Coronary artery (tissue), 2 donors: ENCODE data around the gene TMEM131.
"Not testable (repeated sequence)": the region's sequence is repeated elsewhere in the genome, so short reads cannot be mapped to it uniquely, and the experiment has no call there.

Source experiments
- DNase-seq: peaks from one replicate; pipeline ENCODE4 v3.0.0-alpha.2; 2017; ENCODE audit warnings: low spot score
- H3K27ac ChIP-seq, 2 donors: fragments of 200-600 bp; sonication (generic); one replicate each; pipeline ENCODE4 v1.5.1; 2016 to 2019
- H3K4me3 ChIP-seq: fragments of 200-600 bp; sonication (generic); 2 replicates; pipeline ENCODE4 v1.5.1; 2016; ENCODE audit warnings: mild to moderate bottlenecking, moderate library complexity
- TF ChIP-seq, protein P1 (sequence below): fragments of 200-600 bp; sonication (generic); IDR thresholded peaks from one replicate; pipeline ENCODE4 v1.5.1; 2019; ENCODE audit warnings: antibody characterized with exemption

TMEM131 gene

DNA sequence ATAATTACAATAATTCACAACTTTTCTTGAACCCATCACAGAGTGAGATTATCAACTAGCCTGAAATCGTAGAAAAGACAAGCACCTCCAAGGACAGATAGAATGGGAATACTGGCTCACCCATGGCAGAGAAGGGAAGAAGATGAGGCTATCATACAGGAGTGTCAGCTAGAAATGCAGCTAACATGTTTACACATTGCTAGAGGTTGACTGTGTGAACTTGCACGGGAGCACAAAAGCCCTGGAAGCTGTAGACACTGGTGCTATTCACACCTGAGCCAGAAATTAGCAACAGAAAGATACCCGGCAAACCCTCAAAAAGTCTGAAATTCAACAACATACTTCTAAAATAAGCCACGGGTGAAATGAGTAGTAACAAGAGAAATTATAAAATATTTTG is 150.6 kb downstream of the TMEM131 start:
- no peak for DNase-seq
- no peak overlapping the region for H3K27ac ChIP-seq
- H3K4me3 ChIP-seq, result no peak overlapping the region
- TF ChIP-seq, protein P1, sequence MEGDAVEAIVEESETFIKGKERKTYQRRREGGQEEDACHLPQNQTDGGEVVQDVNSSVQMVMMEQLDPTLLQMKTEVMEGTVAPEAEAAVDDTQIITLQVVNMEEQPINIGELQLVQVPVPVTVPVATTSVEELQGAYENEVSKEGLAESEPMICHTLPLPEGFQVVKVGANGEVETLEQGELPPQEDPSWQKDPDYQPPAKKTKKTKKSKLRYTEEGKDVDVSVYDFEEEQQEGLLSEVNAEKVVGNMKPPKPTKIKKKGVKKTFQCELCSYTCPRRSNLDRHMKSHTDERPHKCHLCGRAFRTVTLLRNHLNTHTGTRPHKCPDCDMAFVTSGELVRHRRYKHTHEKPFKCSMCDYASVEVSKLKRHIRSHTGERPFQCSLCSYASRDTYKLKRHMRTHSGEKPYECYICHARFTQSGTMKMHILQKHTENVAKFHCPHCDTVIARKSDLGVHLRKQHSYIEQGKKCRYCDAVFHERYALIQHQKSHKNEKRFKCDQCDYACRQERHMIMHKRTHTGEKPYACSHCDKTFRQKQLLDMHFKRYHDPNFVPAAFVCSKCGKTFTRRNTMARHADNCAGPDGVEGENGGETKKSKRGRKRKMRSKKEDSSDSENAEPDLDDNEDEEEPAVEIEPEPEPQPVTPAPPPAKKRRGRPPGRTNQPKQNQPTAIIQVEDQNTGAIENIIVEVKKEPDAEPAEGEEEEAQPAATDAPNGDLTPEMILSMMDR, result no peak

DNA sequence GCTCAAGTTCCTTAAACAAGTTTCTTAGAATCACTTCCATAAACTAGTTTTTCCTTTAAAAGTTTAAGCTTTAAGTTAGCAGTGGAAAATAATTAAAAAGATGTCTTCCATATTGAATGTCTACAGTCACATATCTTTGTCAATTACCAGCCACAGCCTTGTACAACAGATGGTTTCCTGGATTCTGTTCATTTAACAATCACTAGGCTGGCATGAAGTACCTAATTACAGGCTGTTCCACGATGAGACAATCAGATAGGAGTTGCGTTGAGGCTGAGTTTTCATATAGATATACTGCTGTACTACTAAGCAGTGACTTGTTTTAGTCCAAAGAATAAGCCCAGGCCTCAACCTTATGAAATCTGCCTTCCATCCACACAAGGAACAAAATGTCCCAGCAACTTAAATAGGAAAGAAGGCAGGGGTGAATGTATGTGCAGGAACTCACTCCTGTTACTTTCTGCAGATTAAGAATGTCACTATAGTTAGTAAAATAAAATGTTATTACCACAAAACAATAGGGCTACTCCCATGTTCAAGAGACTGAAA is 151.4 kb downstream of the TMEM131 start:
- Histone ChIP-seq H3K27ac (no peak overlapping the region), H3K4me3 (no peak overlapping the region)
- TF ChIP-seq, protein P1, result no peak
- DNase-seq, result no peak

DNA sequence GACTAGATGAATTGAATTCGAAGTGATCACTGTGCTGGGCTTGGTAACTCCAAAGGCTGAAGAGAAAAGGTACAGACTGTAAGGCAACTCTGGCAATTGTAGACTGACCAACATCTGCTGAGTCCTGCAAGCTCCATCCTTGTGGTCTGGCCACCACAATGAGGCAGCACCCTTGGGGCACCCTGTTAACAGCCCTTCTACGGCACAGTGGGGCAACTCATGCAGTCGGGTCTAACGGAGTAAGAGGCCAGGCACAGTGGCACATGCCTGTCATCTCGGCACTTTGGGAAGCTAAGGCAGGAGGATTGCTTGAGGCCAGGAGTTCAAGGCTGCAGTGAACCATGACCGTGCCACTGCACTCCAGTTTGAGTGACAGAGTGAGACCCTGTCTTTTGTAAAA is 155.6 kb downstream of the TMEM131 start:
- TF ChIP-seq, protein P1, result no peak
- no peak for DNase-seq
- Histone ChIP-seq H3K27ac (no peak overlapping the region), H3K4me3 (no peak overlapping the region)

GRCh38 chr2:97834610-97835009 is 161.1 kb downstream of the TMEM131 start:
- no peak overlapping the region for H3K27ac ChIP-seq
- no peak for DNase-seq

GRCh38 chr2:97831121-97831520 is 164.6 kb downstream of the TMEM131 start:
- Histone ChIP-seq H3K27ac (peak overlapping the region; percentile 46 to 53), H3K4me3 (no peak overlapping the region)
- DNase-seq, result no peak
- TF ChIP-seq, protein P1, result no peak

More at GRCh38 chr2:97834610-97835009, 161.1 kb downstream of the TMEM131 start:
- no peak overlapping the region for H3K4me3 ChIP-seq
- TF ChIP-seq, protein P1, result no peak

DNA sequence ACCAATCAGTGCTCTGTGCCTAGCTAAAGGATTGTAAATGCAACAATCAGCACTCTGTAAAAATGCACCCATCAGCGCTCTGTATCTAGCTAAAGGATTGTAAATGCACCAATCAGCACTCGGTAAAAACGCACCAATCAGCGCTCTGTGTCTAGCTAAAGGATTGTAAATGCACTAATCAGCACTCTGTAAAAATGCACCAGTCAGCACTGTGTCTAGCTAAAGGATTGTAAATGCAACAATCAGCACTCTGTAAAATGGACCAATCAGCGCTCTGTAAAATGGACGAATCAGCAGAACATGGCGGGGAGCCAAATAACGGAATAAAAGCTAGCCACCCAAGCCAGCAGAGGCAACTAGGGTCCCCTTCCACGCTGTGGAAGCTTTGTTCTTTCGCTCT is 166.5 kb downstream of the TMEM131 start:
- not testable (repeated sequence) for H3K27ac ChIP-seq, H3K4me3 ChIP-seq, DNase-seq

GRCh38 chr2:97827013-97827412 is 168.7 kb downstream of the TMEM131 start:
- H3K27ac ChIP-seq, H3K4me3 ChIP-seq, DNase-seq: not testable (repeated sequence)

DNA sequence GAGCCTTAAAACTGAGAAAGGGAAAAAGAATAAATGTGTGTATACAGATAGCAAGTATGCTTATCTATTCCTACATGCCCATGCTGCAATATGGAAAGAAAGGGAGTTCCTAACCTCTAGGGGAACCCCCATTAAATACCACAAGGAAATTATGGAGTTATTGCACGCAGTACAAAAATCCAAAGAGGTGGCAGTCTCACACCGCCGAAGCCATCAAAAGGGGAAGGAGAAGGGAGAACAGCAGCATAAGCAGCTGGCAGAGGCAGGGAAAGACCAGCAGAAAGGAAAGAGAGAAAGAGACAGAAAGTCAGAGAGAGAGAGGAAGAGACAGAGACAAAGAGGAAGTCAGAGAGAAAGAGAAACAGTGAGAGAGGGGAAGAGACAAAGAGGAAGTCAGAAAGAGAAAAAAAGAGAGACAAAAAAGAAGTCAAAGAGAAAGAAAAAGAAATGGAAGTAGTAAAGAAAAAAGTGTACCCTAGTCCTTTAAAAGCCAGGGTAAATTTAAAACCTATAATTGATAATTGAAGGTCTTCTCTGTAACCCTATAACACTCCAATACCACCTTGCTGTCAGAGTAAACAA is 169.4 kb downstream of the TMEM131 start:
- not testable (repeated sequence) for DNase-seq, H3K27ac ChIP-seq, H3K4me3 ChIP-seq

DNA sequence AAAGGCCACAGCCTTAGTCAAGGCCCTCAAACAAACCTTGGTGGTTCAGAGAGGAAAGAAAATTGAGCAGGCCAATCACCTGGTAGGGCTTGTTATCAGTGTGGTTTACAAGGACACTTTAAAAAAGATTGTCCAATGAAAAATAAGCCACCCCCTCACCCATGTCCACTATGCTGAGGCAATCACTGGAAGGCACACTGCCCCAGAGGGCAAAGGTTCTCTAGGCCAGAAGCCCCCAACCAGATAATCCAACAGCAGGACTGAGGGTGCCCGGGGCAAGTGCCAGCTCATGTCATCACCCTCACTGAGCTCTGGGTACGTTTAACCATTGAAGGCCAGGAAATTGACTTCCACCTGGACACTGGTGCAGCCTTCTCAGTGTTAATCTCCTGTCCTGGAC is 171.7 kb downstream of the TMEM131 start:
- not testable (repeated sequence) for DNase-seq, H3K27ac ChIP-seq, H3K4me3 ChIP-seq

DNA sequence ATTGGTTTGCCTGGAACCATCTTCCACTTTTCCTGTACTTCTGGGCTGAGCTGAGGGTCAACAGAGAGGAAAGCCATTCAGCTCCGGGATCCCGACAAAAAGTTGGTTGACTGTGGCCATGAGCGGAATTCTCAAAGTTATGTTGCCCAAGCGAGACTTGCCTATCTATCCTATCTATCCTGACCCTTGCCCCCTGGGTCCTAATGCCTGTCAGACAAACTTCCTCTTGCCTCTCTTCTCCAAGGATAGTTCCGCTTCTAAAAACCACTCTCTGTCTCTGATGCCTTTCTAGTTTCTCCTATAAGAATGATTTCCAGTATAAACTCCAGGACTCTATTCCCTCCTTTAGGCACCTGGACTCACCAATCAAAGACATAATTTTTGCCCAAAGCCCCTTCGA is 173.9 kb downstream of the TMEM131 start:
- H3K27ac ChIP-seq, DNase-seq, H3K4me3 ChIP-seq: not testable (repeated sequence)
